GM12864 (cell line): ENCODE data around the gene CFAP68.
A peak's percentile ranks its signal among the peaks of the same experiment; 100 is the strongest.

Experiments used
- DNase-seq: peaks from one replicate; pipeline ENCODE4 v3.0.0-alpha.2; 2011; ENCODE audit warnings: low read depth
- H3K4me3 ChIP-seq: 2 replicates; pipeline ENCODE4 v1.5.1; 2011; ENCODE audit warnings: mild to moderate bottlenecking, low read depth, low read length, control low read depth
- TF ChIP-seq, protein P1 (sequence below): IDR thresholded peaks from 2 replicates; pipeline ENCODE4 v1.5.1; 2011; ENCODE audit warnings: low read depth, mild to moderate bottlenecking, moderate library complexity, low read length, control low read depth, inconsistent platforms; ENCODE audit errors: missing control alignments

Gene CFAP68

DNA sequence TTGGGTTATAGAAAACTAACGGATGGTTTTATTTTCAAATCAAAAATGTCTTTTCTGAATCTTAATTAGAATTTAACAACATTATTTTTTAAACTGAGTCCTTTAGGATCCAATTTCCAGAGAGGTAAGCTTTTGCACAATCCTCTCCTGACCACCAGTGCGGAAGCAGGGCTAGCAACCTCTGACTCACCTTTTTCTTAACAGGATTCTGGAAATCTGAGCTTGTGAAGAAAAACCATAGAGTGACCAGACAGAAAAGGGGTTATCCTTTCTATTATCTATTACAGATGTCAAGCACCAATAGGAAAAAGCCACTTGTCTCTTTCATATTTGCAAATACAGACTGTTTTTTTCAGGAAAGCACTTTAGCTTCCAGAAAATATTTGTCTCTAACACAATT, 33.3 kb upstream of the CFAP68 start:
- no peak overlapping the region for H3K4me3 ChIP-seq
- DNase-seq: no peak
- TF ChIP-seq, protein P1, sequence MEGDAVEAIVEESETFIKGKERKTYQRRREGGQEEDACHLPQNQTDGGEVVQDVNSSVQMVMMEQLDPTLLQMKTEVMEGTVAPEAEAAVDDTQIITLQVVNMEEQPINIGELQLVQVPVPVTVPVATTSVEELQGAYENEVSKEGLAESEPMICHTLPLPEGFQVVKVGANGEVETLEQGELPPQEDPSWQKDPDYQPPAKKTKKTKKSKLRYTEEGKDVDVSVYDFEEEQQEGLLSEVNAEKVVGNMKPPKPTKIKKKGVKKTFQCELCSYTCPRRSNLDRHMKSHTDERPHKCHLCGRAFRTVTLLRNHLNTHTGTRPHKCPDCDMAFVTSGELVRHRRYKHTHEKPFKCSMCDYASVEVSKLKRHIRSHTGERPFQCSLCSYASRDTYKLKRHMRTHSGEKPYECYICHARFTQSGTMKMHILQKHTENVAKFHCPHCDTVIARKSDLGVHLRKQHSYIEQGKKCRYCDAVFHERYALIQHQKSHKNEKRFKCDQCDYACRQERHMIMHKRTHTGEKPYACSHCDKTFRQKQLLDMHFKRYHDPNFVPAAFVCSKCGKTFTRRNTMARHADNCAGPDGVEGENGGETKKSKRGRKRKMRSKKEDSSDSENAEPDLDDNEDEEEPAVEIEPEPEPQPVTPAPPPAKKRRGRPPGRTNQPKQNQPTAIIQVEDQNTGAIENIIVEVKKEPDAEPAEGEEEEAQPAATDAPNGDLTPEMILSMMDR: no peak

- no peak overlapping the region for H3K4me3 ChIP-seq
- TF ChIP-seq, protein P1: no peak
- no peak for DNase-seq
These were observed 32.7 kb upstream of the CFAP68 start for GRCh38 chr11:111846636-111847035.

DNA sequence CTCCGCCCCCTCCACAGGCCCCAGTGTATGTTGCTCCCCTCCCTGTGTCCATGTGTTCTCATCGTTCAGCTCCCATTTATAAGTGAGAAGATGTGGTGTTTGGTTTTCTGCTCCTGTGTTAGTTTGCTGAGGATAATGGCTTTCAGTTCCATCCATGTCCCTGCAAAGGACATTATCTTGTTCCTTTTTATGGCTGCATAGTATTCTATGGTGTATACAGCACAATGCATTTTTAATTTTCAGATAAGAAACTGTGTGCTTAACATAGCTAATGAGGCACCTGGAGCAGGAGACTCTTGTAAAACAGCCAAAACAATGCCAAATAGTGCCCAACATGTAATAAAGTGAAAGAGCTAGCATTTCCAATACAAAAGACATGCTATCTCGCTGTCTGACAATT, 29.7 kb upstream of the CFAP68 start:
- no peak for DNase-seq
- TF ChIP-seq, protein P1: no peak

DNA sequence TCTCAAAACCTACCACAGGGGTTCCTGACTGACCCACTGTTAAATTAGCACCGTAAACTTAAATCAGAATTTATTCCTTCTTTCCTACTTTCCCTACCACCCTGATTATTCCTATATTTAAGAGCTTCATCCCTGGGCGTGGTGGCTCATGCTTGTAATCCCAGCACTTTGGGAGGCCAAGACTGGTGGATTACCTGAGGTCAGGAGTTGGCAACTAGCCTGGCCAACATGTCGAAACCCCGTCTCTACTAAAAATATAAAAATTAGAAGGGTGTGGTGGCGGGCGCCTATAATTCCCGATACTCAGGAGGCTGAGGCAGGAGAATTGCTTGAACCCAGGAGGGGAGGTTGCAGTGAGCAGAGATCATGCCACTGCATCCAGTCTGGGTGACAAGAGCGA, 28.3 kb upstream of the CFAP68 start:
- TF ChIP-seq, protein P1: no peak
- no peak for DNase-seq
- H3K4me3 ChIP-seq: no peak overlapping the region

More for the DNA sequence above, 29.7 kb upstream of the CFAP68 start:
- H3K4me3 ChIP-seq: no peak overlapping the region

DNA sequence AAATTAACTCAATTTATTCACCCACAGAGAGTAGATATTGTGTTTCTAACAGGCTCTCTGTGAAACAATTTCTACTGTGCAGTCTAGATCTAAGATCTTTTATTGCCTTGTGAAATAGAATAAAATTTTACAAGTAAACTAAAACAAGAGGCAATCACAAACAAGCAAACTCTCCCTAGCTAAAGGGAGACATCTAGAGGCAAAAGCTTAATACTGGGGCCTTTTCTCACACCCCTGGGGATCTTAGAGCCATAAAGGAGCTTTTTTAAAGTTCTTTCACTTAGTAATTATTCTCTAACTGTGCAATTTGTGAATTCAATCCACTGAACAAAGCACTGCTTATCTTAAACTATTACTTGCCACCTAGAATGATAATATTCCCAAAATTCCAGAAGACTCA, 27.7 kb upstream of the CFAP68 start:
- TF ChIP-seq, protein P1: peak; percentile 14
- H3K4me3 ChIP-seq: no peak overlapping the region
- DNase-seq: no peak

DNA sequence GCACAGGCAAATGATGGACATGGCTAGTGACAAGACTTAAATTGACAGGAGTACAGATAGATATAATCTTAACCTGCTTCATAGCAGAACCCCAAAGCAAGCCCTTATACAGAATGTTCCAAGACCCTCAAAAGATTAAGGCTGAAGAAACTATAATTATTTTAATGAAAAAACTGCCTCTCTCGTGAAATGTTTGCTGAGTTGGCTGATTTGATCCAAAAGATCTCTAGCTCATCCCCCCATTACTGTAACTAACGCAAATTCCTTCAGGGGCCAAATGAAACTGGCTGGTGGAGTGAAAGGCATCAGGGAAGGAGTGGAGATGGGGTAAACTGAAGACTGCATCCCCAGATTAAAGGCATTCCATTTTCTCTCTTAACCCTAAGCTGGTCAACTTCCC, 27.2 kb upstream of the CFAP68 start:
- H3K4me3 ChIP-seq: no peak overlapping the region
- TF ChIP-seq, protein P1: no peak
- no peak for DNase-seq

GRCh38 chr11:111855506-111855905, 23.8 kb upstream of the CFAP68 start:
- TF ChIP-seq, protein P1: no peak
- DNase-seq: no peak
- H3K4me3 ChIP-seq: no peak overlapping the region
